Measurements from ENCODE around the gene GAPVD1. TPM values are rescaled to one million over a fixed set of nuclear protein-coding genes. Genes with fewer than 3 reads are reported as not detected.

The GAPVD1 gene
- total and polyA plus RNA-seq, 2 of the 13 experiments (the other 11 are each of a cell fraction or from before 2014, with no cell fraction given) = 11.1 to 33.2 TPM

DNA sequence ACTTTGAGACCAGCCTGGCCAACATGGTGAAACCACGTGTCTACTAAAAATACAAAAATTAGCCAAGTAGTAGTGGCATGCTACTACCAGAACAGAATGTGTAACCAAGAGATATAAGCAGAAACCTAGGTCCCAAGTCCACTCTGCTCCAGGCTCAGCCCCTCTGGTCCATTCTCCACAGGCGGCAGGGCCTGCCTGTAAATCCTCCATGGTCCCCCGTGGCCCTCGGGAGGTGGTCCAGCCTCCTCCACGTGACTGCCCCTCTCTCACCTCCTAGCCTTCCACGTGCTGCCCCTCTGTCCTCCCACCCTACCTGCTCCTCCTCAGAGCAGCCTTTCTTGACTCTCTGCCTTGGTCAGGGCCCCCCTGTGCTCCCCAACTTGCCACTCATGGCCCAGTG lies 127.4 kb downstream of the GAPVD1 start (continued):
- TF ChIP-seq, protein P1, sequence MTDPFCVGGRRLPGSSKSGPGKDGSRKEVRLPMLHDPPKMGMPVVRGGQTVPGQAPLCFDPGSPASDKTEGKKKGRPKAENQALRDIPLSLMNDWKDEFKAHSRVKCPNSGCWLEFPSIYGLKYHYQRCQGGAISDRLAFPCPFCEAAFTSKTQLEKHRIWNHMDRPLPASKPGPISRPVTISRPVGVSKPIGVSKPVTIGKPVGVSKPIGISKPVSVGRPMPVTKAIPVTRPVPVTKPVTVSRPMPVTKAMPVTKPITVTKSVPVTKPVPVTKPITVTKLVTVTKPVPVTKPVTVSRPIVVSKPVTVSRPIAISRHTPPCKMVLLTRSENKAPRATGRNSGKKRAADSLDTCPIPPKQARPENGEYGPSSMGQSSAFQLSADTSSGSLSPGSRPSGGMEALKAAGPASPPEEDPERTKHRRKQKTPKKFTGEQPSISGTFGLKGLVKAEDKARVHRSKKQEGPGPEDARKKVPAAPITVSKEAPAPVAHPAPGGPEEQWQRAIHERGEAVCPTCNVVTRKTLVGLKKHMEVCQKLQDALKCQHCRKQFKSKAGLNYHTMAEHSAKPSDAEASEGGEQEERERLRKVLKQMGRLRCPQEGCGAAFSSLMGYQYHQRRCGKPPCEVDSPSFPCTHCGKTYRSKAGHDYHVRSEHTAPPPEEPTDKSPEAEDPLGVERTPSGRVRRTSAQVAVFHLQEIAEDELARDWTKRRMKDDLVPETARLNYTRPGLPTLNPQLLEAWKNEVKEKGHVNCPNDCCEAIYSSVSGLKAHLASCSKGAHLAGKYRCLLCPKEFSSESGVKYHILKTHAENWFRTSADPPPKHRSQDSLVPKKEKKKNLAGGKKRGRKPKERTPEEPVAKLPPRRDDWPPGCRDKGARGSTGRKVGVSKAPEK (CRISPR knock-in tag; IDR thresholded peaks at IDR 0.05; ENCODE audit: borderline replicate concordance) = no peak
- no peak for TF ChIP-seq LCORL (IDR thresholded peaks at IDR 0.05)
- no peak for TF ChIP-seq LCORL (CRISPR knock-in tag; IDR thresholded peaks at IDR 0.05)
- no peak for TF ChIP-seq MZF1 (CRISPR knock-in tag; IDR thresholded peaks at IDR 0.05; ENCODE audit: borderline replicate concordance)
- no peak for TF ChIP-seq ZNF776 (CRISPR knock-in tag; IDR thresholded peaks at IDR 0.05)
- TF ChIP-seq, protein P2, sequence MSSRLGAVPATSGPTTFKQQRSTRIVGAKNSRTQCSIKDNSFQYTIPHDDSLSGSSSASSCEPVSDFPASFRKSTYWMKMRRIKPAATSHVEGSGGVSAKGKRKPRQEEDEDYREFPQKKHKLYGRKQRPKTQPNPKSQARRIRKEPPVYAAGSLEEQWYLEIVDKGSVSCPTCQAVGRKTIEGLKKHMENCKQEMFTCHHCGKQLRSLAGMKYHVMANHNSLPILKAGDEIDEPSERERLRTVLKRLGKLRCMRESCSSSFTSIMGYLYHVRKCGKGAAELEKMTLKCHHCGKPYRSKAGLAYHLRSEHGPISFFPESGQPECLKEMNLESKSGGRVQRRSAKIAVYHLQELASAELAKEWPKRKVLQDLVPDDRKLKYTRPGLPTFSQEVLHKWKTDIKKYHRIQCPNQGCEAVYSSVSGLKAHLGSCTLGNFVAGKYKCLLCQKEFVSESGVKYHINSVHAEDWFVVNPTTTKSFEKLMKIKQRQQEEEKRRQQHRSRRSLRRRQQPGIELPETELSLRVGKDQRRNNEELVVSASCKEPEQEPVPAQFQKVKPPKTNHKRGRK (CRISPR knock-in tag; IDR thresholded peaks at IDR 0.05) = no peak
- 0 out of 2 replicates have a peak, but pooled peaks have one; percentile 73 for TF ChIP-seq ZKSCAN5 (CRISPR knock-in tag; IDR thresholded peaks at IDR 0.05)
- TF ChIP-seq EZH2 (conservative IDR thresholded peaks at IDR 0.05; ENCODE audit: low read depth, low read length) = no peak
- no peak for TF ChIP-seq ZNF256 (CRISPR knock-in tag; conservative IDR thresholded peaks at IDR 0.05)
- no peak for TF ChIP-seq HMG20B (CRISPR knock-in tag; conservative IDR thresholded peaks at IDR 0.05)
- TF ChIP-seq, protein P3, sequence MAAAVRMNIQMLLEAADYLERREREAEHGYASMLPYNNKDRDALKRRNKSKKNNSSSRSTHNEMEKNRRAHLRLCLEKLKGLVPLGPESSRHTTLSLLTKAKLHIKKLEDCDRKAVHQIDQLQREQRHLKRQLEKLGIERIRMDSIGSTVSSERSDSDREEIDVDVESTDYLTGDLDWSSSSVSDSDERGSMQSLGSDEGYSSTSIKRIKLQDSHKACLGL (CRISPR knock-in tag; IDR thresholded peaks at IDR 0.05) = peak; percentile 11; the same call in 1 of the 2 replicates
- no peak for TF ChIP-seq ZNF543 (CRISPR knock-in tag; IDR thresholded peaks at IDR 0.05)
- TF ChIP-seq, protein P4, sequence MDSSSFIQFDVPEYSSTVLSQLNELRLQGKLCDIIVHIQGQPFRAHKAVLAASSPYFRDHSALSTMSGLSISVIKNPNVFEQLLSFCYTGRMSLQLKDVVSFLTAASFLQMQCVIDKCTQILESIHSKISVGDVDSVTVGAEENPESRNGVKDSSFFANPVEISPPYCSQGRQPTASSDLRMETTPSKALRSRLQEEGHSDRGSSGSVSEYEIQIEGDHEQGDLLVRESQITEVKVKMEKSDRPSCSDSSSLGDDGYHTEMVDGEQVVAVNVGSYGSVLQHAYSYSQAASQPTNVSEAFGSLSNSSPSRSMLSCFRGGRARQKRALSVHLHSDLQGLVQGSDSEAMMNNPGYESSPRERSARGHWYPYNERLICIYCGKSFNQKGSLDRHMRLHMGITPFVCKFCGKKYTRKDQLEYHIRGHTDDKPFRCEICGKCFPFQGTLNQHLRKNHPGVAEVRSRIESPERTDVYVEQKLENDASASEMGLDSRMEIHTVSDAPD (CRISPR knock-in tag; IDR thresholded peaks at IDR 0.05) = 0 out of 2 replicates have a peak, but pooled peaks have one; percentile 65
- TF ChIP-seq, protein P5, sequence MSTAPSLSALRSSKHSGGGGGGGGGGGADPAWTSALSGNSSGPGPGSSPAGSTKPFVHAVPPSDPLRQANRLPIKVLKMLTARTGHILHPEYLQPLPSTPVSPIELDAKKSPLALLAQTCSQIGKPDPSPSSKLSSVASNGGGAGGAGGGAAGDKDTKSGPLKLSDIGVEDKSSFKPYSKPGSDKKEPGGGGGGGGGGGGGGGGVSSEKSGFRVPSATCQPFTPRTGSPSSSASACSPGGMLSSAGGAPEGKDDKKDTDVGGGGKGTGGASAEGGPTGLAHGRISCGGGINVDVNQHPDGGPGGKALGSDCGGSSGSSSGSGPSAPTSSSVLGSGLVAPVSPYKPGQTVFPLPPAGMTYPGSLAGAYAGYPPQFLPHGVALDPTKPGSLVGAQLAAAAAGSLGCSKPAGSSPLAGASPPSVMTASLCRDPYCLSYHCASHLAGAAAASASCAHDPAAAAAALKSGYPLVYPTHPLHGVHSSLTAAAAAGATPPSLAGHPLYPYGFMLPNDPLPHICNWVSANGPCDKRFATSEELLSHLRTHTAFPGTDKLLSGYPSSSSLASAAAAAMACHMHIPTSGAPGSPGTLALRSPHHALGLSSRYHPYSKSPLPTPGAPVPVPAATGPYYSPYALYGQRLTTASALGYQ (CRISPR knock-in tag; IDR thresholded peaks at IDR 0.05) = no peak
- TF ChIP-seq, protein P6, sequence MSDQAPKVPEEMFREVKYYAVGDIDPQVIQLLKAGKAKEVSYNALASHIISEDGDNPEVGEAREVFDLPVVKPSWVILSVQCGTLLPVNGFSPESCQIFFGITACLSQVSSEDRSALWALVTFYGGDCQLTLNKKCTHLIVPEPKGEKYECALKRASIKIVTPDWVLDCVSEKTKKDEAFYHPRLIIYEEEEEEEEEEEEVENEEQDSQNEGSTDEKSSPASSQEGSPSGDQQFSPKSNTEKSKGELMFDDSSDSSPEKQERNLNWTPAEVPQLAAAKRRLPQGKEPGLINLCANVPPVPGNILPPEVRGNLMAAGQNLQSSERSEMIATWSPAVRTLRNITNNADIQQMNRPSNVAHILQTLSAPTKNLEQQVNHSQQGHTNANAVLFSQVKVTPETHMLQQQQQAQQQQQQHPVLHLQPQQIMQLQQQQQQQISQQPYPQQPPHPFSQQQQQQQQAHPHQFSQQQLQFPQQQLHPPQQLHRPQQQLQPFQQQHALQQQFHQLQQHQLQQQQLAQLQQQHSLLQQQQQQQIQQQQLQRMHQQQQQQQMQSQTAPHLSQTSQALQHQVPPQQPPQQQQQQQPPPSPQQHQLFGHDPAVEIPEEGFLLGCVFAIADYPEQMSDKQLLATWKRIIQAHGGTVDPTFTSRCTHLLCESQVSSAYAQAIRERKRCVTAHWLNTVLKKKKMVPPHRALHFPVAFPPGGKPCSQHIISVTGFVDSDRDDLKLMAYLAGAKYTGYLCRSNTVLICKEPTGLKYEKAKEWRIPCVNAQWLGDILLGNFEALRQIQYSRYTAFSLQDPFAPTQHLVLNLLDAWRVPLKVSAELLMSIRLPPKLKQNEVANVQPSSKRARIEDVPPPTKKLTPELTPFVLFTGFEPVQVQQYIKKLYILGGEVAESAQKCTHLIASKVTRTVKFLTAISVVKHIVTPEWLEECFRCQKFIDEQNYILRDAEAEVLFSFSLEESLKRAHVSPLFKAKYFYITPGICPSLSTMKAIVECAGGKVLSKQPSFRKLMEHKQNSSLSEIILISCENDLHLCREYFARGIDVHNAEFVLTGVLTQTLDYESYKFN (CRISPR knock-in tag; conservative IDR thresholded peaks at IDR 0.05) = no peak
- TF ChIP-seq, protein P7, sequence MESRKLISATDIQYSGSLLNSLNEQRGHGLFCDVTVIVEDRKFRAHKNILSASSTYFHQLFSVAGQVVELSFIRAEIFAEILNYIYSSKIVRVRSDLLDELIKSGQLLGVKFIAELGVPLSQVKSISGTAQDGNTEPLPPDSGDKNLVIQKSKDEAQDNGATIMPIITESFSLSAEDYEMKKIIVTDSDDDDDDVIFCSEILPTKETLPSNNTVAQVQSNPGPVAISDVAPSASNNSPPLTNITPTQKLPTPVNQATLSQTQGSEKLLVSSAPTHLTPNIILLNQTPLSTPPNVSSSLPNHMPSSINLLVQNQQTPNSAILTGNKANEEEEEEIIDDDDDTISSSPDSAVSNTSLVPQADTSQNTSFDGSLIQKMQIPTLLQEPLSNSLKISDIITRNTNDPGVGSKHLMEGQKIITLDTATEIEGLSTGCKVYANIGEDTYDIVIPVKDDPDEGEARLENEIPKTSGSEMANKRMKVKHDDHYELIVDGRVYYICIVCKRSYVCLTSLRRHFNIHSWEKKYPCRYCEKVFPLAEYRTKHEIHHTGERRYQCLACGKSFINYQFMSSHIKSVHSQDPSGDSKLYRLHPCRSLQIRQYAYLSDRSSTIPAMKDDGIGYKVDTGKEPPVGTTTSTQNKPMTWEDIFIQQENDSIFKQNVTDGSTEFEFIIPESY (CRISPR knock-in tag; IDR thresholded peaks at IDR 0.05) = no peak
